AG08396 (cell line): Measurements from ENCODE around the gene MAPK4.

Source experiments
- DNase-seq: peaks from one replicate; pipeline ENCODE4 v3.0.0; 2012; ENCODE audit warnings: low spot score, mixed read lengths

MAPK4 gene

GRCh38 chr18:50719471-50720324, 159.8 kb downstream of the MAPK4 start:
- no peak for DNase-seq

- DNase-seq: no peak
Observed at GRCh38 chr18:50720325-50720674, 160.4 kb downstream of the MAPK4 start.

- no peak for DNase-seq
Observed at GRCh38 chr18:50721006-50721405, 161.1 kb downstream of the MAPK4 start.

GRCh38 chr18:50721451-50722120, 161.7 kb downstream of the MAPK4 start:
- no peak for DNase-seq

- DNase-seq: no peak
Observed at GRCh38 chr18:50722311-50722710, 162.4 kb downstream of the MAPK4 start.

GRCh38 chr18:50724751-50725151, 164.9 kb downstream of the MAPK4 start:
- DNase-seq: no peak

GRCh38 chr18:50726960-50727589, 167.2 kb downstream of the MAPK4 start:
- no peak for DNase-seq

GRCh38 chr18:50727721-50728471, 168.0 kb downstream of the MAPK4 start:
- no peak for DNase-seq

- no peak for DNase-seq
Observed at GRCh38 chr18:50729376-50729775, 169.5 kb downstream of the MAPK4 start.

GRCh38 chr18:50729986-50730385, 170.1 kb downstream of the MAPK4 start:
- no peak for DNase-seq

GRCh38 chr18:50734342-50734741, 174.5 kb downstream of the MAPK4 start:
- no peak for DNase-seq

GRCh38 chr18:50734886-50735285, 175.0 kb downstream of the MAPK4 start:
- no peak for DNase-seq

GRCh38 chr18:50737127-50737526, 177.2 kb downstream of the MAPK4 start:
- DNase-seq: no peak

GRCh38 chr18:50738098-50738757, 178.3 kb downstream of the MAPK4 start:
- no peak for DNase-seq

- DNase-seq: no peak
Observed at GRCh38 chr18:50742952-50743351, 183.1 kb downstream of the MAPK4 start.

GRCh38 chr18:50744253-50744652, 184.4 kb downstream of the MAPK4 start:
- DNase-seq: no peak

GRCh38 chr18:50745945-50746344, 186.1 kb downstream of the MAPK4 start:
- no peak for DNase-seq

- DNase-seq: no peak
Observed at GRCh38 chr18:50747849-50748242, 188.0 kb downstream of the MAPK4 start.

- no peak for DNase-seq
Observed at GRCh38 chr18:50748243-50749229, 188.6 kb downstream of the MAPK4 start.

GRCh38 chr18:50749421-50749820, 189.5 kb downstream of the MAPK4 start:
- no peak for DNase-seq

- no peak for DNase-seq
Observed at GRCh38 chr18:50749945-50750344, 190.1 kb downstream of the MAPK4 start.
